Measurements from ENCODE around the gene FAM20B. TPM values are rescaled to one million over a fixed set of nuclear protein-coding genes. Genes with fewer than 3 reads are reported as not detected.
"Not testable (repeated sequence)": the region's sequence is repeated elsewhere in the genome, so short reads cannot be mapped to it uniquely, and the experiment has no call there.

FAM20B gene
- total RNA-seq, 1 donor from 2014 or later: 28.5 TPM

GRCh38 chr1:179021873-179022272 lies 3.8 kb upstream of the FAM20B start:
- intact Hi-C loops (cut with micrococcal nuclease): loop anchor here (10.0 kb wide), 1 partner anchor 933 kb away; the partner anchor contains the start of gene CEP350

GRCh38 chr1:179023946-179024650 lies 1.6 kb upstream of the FAM20B start:
- intact Hi-C loops (cut with micrococcal nuclease): loop anchor here (10.0 kb wide), 1 partner anchor 931 kb away; the partner anchor contains the start of gene CEP350

- intact Hi-C loops (cut with micrococcal nuclease): loop anchor here (1.0 to 10.0 kb wide), 10 partner anchors 8 to 1129 kb away; partner anchors contain the start of genes AXDND1, CEP350, QSOX1 and RALGPS2
Observed at GRCh38 chr1:179025975-179026812, 500 bp downstream of the FAM20B start.

GRCh38 chr1:179026813-179027669 lies 1.3 kb downstream of the FAM20B start:
- intact Hi-C loops (cut with micrococcal nuclease): loop anchor here (1.0 to 10.0 kb wide), 9 partner anchors 7 to 1128 kb away; partner anchors contain the start of genes AXDND1, CEP350, QSOX1 and SOAT1

- intact Hi-C loops (cut with micrococcal nuclease): loop anchor here (5.0 to 10.0 kb wide), 3 partner anchors 487 to 925 kb away; partner anchors contain the start of genes CEP350 and TOR1AIP1
Observed at GRCh38 chr1:179029321-179029759, 3.6 kb downstream of the FAM20B start.

GRCh38 chr1:179030130-179030529 lies 4.4 kb downstream of the FAM20B start:
- intact Hi-C loops (cut with micrococcal nuclease): no loop called here

- intact Hi-C loops (cut with micrococcal nuclease): no loop called here
Observed at GRCh38 chr1:179030683-179031082, 5.0 kb downstream of the FAM20B start.

- intact Hi-C loops (cut with micrococcal nuclease): no loop called here
Observed at GRCh38 chr1:179031284-179031683, 5.6 kb downstream of the FAM20B start.

GRCh38 chr1:179031855-179032513 lies 6.3 kb downstream of the FAM20B start:
- intact Hi-C loops (cut with micrococcal nuclease): no loop called here

DNA sequence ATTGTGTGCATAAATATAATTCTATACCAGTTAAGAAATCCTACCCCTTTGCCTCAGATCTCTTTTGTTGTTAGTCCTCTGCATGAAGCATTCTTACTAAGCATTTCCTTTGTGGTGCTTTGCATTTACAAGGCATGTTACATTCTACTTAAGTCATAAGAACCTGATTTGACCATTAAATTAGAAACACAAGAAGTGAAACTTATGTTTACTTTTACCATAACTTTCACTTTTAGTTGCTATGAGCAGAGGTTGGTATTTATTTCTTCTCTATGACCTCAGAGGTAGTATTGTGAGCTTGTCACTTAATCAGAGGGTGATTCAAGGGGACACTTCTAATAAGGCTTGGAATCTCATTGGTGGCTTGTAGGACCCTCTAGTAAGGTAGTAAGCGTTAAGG lies 9.0 kb downstream of the FAM20B start:
- intact Hi-C loops (cut with micrococcal nuclease): loop anchor here (1.0 to 2.0 kb wide), 2 partner anchors 8 to 330 kb away; partner anchors contain the start of gene AXDND1

GRCh38 chr1:179036844-179037465 lies 11.3 kb downstream of the FAM20B start:
- intact Hi-C loops (cut with micrococcal nuclease): loop anchor here (1.0 kb wide), 1 partner anchor 44 kb away; no protein-coding TSS in a partner anchor

- intact Hi-C loops (cut with micrococcal nuclease): no loop called here
Observed at GRCh38 chr1:179038528-179039281, 13.0 kb downstream of the FAM20B start.

DNA sequence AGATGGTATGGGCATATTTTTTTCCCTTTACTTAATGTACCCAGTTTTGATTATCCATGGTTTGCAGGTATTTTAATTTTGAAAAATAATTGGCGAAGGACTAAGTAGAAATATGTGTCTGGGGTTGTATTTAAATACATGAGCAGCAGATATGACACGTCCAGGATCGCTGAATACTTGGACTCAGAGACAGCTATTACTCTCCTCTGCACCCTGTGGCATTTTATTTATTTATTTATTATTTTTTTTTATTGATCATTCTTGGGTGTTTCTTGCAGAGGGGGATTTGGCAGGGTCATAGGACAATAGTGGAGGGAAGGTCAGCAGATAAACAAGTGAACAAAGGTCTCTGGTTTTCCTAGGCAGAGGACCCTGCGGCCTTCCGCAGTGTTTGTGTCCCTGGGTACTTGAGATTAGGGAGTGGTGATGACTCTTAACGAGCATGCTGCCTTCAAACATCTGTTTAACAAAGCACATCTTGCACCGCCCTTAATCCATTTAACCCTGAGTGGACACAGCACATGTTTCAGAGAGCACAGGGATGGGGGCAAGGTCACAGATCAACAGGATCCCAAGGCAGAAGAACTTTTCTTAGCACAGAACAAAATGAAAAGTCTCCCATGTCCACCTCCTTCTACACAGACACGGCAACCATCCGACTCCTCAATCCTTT lies 13.9 kb downstream of the FAM20B start:
- intact Hi-C loops (cut with micrococcal nuclease): not testable (repeated sequence)

- intact Hi-C loops (cut with micrococcal nuclease): not testable (repeated sequence)
Observed at GRCh38 chr1:179040175-179040551, 14.5 kb downstream of the FAM20B start.

DNA sequence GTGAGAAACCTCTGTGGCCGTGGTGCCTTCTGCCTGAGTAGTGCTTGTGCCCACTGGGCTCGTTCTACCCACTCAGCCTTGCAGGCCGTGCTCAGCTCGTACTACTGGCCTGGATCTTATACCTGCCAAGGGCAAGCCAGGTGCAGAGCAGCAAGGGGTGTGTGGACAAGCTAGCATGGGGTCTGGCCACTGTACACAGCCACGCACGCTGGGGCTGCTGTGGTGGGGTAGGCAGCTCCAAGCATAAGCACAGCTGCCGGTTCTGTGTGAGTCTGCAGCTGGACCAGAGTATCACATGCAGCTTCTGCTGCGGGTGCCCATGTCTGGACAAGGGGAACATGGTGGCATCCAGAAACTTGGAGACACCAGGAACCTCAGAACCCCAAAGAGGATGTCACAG lies 16.4 kb downstream of the FAM20B start:
- intact Hi-C loops (cut with micrococcal nuclease): no loop called here

GRCh38 chr1:179042700-179043099 lies 17.0 kb downstream of the FAM20B start:
- intact Hi-C loops (cut with micrococcal nuclease): no loop called here

- intact Hi-C loops (cut with micrococcal nuclease): no loop called here
Observed at GRCh38 chr1:179043266-179043665, 17.6 kb downstream of the FAM20B start.

- intact Hi-C loops (cut with micrococcal nuclease): no loop called here
Observed at GRCh38 chr1:179043907-179044306, 18.2 kb downstream of the FAM20B start.
